MM.1S (cell line): Measurements from ENCODE around the gene DENND1A.

ENCODE experiments used
- DNase-seq: peaks from one replicate; pipeline ENCODE4 v3.0.0-alpha.2; 2015
- H2AFZ ChIP-seq: fragments of 300-600 bp; sonication (generic); 2 replicates; pipeline ENCODE4 v1.6.0; 2016; ENCODE audit warnings: antibody characterized with exemption, low read length
- H3F3A ChIP-seq: fragments of 300-600 bp; sonication (generic); 2 replicates; pipeline ENCODE4 v1.6.1; 2016; ENCODE audit warnings: mild to moderate bottlenecking, antibody characterized with exemption, low read length, moderate library complexity, mixed read lengths; ENCODE audit not compliant: insufficient read depth
- H3K27ac ChIP-seq: fragments of 300-600 bp; sonication (generic); 2 replicates; pipeline ENCODE4 v1.5.1; 2016; ENCODE audit warnings: mild to moderate bottlenecking, low read length
- H3K27me3 ChIP-seq: fragments of 300-600 bp; sonication (generic); replicated peaks from 2 replicates; pipeline ENCODE4 v1.6.0; 2016; ENCODE audit warnings: low read length; ENCODE audit not compliant: insufficient read depth
- H3K36me3 ChIP-seq: fragments of 300-600 bp; sonication (generic); replicated peaks from 2 replicates; pipeline ENCODE4 v1.6.1; 2016; ENCODE audit warnings: mild to moderate bottlenecking, low read length, mixed read lengths; ENCODE audit not compliant: insufficient read depth
- H3K4me1 ChIP-seq: fragments of 300-600 bp; sonication (generic); 2 replicates; pipeline ENCODE4 v1.6.1; 2016; ENCODE audit warnings: low read length, mixed read lengths
- H3K4me2 ChIP-seq: fragments of 300-600 bp; sonication (generic); 2 replicates; pipeline ENCODE4 v1.6.0; 2016; ENCODE audit warnings: low read depth, low read length
- H3K4me3 ChIP-seq: fragments of 300-600 bp; sonication (generic); 2 replicates; pipeline ENCODE4 v1.5.1; 2016; ENCODE audit warnings: low read length, mixed read lengths
- H3K79me2 ChIP-seq: fragments of 300-600 bp; sonication (generic); 2 replicates; pipeline ENCODE4 v1.6.1; 2016; ENCODE audit warnings: mixed run types, low read length, mixed read lengths
- H3K9ac ChIP-seq: fragments of 300-600 bp; sonication (generic); 2 replicates; pipeline ENCODE4 v1.6.1; 2016; ENCODE audit warnings: low read length, mixed read lengths
- H3K9me2 ChIP-seq: fragments of 300-600 bp; sonication (generic); replicated peaks from 2 replicates; pipeline ENCODE4 v1.6.1; 2016; ENCODE audit warnings: mild to moderate bottlenecking, low read length, mixed read lengths; ENCODE audit not compliant: insufficient read depth
- H3K9me3 ChIP-seq: fragments of 300-600 bp; sonication (generic); replicated peaks from 2 replicates; pipeline ENCODE4 v1.6.1; 2016; ENCODE audit warnings: mild to moderate bottlenecking, low read length, mixed read lengths; ENCODE audit not compliant: insufficient read depth
- H4K20me1 ChIP-seq: fragments of 300-600 bp; sonication (generic); 2 replicates; pipeline ENCODE4 v1.6.1; 2016; ENCODE audit warnings: mild to moderate bottlenecking, low read length, moderate library complexity, mixed read lengths; ENCODE audit not compliant: insufficient read depth
- CTCF ChIP-seq: fragments of 300-600 bp; sonication (generic); IDR thresholded peaks from 2 replicates; pipeline ENCODE4 v1.5.1; 2016; ENCODE audit warnings: antibody characterized with exemption, low read length, mixed read lengths
- EZH2 ChIP-seq: fragments of 300-600 bp; sonication (generic); optimal IDR thresholded peaks from 2 replicates; pipeline ENCODE3; 2017; ENCODE audit warnings: low read depth, mild to moderate bottlenecking, antibody characterized with exemption, low read length, mixed read lengths
- EZH2phosphoT487 ChIP-seq: fragments of 300-600 bp; sonication (generic); IDR thresholded peaks from 2 replicates; pipeline ENCODE4 v1.6.1; 2018; ENCODE audit warnings: antibody characterized with exemption, low read length

Gene DENND1A

GRCh38 chr9:123387686-123388085 lies 542.2 kb downstream of the DENND1A start:
- Histone ChIP-seq H3F3A (0 out of 2 replicates have a peak, but pooled peaks cover 4% of the 10 kb centered on the region), H4K20me1 (no peaks in the 10 kb centered on the region), H3K9me3 (no peaks in the 10 kb centered on the region), H3K9me2 (no peaks in the 10 kb centered on the region), H3K4me1 (no peaks in the 10 kb centered on the region), H3K27me3 (no peaks in the 10 kb centered on the region), H3K9ac (no peak overlapping the region), H3K4me2 (no peak overlapping the region), H3K79me2 (no peaks in the 10 kb centered on the region), H3K4me3 (no peak overlapping the region), H3K36me3 (no peaks in the 10 kb centered on the region), H3K27ac (no peak overlapping the region), H2AFZ (no peak overlapping the region)
- no peak for DNase-seq
- TF ChIP-seq EZH2 (no peak), CTCF (no peak), EZH2phosphoT487 (no peak)

GRCh38 chr9:123383512-123384170 lies 546.3 kb downstream of the DENND1A start:
- no peaks in the 10 kb centered on the region for H3K36me3 ChIP-seq
- H3K9ac ChIP-seq: no peak overlapping the region
- H2AFZ ChIP-seq: no peak overlapping the region
- no peaks in the 10 kb centered on the region for H3K4me1 ChIP-seq
- DNase-seq: no peak
- no peaks in the 10 kb centered on the region for H3K9me3 ChIP-seq
- H3K27ac ChIP-seq: no peak overlapping the region
- no peaks in the 10 kb centered on the region for H3K9me2 ChIP-seq
- H3K4me2 ChIP-seq: no peak overlapping the region
- TF ChIP-seq CTCF (no peak), EZH2phosphoT487 (no peak), EZH2 (no peak)
- no peak overlapping the region for H3K4me3 ChIP-seq
- H3K27me3 ChIP-seq: no peaks in the 10 kb centered on the region
- H3F3A ChIP-seq: 0 out of 2 replicates have a peak, but pooled peaks cover 4% of the 10 kb centered on the region
- no peaks in the 10 kb centered on the region for H4K20me1 ChIP-seq
- H3K79me2 ChIP-seq: no peaks in the 10 kb centered on the region

GRCh38 chr9:123382653-123383511 lies 547.0 kb downstream of the DENND1A start:
- H3K9ac ChIP-seq: no peak overlapping the region
- DNase-seq: no peak
- H3K4me3 ChIP-seq: no peak overlapping the region
- H3K9me2 ChIP-seq: no peaks in the 10 kb centered on the region
- H3K27me3 ChIP-seq: no peaks in the 10 kb centered on the region
- H3K4me2 ChIP-seq: no peak overlapping the region
- H2AFZ ChIP-seq: no peak overlapping the region
- no peak overlapping the region for H3K27ac ChIP-seq
- no peaks in the 10 kb centered on the region for H3K4me1 ChIP-seq
- no peaks in the 10 kb centered on the region for H3K79me2 ChIP-seq
- H4K20me1 ChIP-seq: no peaks in the 10 kb centered on the region
- 0 out of 2 replicates have a peak, but pooled peaks cover 4% of the 10 kb centered on the region for H3F3A ChIP-seq
- TF ChIP-seq CTCF (no peak), EZH2 (no peak), EZH2phosphoT487 (no peak)
- no peaks in the 10 kb centered on the region for H3K9me3 ChIP-seq
- H3K36me3 ChIP-seq: no peaks in the 10 kb centered on the region
